Endometrium (tissue), 2 donors: ENCODE data around the gene MALT1.
"Not testable (repeated sequence)": the region's sequence is repeated elsewhere in the genome, so short reads cannot be mapped to it uniquely, and the experiment has no call there.

Experiments
- FAIRE-seq: peaks from 2 replicates; lab custom pipeline; 2012; peaks lifted over from hg19 to GRCh38; lab: Jason Lieb, UNC
- donor health status: control.
- donor health status: control.

MALT1 gene

GRCh38 chr18:58772161-58772560 is 100.9 kb downstream of the MALT1 start:
- no peak for FAIRE-seq

GRCh38 chr18:58776084-58776483 is 104.8 kb downstream of the MALT1 start:
- no peak for FAIRE-seq

GRCh38 chr18:58776541-58776940 is 105.3 kb downstream of the MALT1 start:
- FAIRE-seq: not testable (repeated sequence)

GRCh38 chr18:58777471-58777870 is 106.2 kb downstream of the MALT1 start:
- FAIRE-seq: no peak

GRCh38 chr18:58779529-58779928 is 108.3 kb downstream of the MALT1 start:
- FAIRE-seq: no peak

- no peak for FAIRE-seq
Measured at GRCh38 chr18:58780045-58780444, 108.8 kb downstream of the MALT1 start.

GRCh38 chr18:58781627-58782194 is 110.4 kb downstream of the MALT1 start:
- peak; percentile 54 for FAIRE-seq

- FAIRE-seq: no peak
Measured at GRCh38 chr18:58784601-58785137, 113.4 kb downstream of the MALT1 start.

GRCh38 chr18:58785171-58785805 is 114.0 kb downstream of the MALT1 start:
- FAIRE-seq: no peak

- no peak for FAIRE-seq
Measured at GRCh38 chr18:58785870-58786269, 114.6 kb downstream of the MALT1 start.

- no peak for FAIRE-seq
Measured at GRCh38 chr18:58787536-58788149, 116.4 kb downstream of the MALT1 start.

- FAIRE-seq: no peak
Measured at GRCh38 chr18:58788470-58788869, 117.2 kb downstream of the MALT1 start.

- peak; percentile 76 for FAIRE-seq
Measured at GRCh38 chr18:58788971-58789875, 118.0 kb downstream of the MALT1 start.

- no peak for FAIRE-seq
Measured at GRCh38 chr18:58789876-58790240, 118.6 kb downstream of the MALT1 start.

- FAIRE-seq: no peak
Measured at GRCh38 chr18:58792086-58792485, 120.8 kb downstream of the MALT1 start.

- no peak for FAIRE-seq
Measured at GRCh38 chr18:58793361-58793760, 122.1 kb downstream of the MALT1 start.

GRCh38 chr18:58796220-58796619 is 125.0 kb downstream of the MALT1 start:
- FAIRE-seq: no peak

- no peak for FAIRE-seq
Measured at GRCh38 chr18:58800582-58800981, 129.3 kb downstream of the MALT1 start.

- no peak for FAIRE-seq
Measured at GRCh38 chr18:58802959-58803358, 131.7 kb downstream of the MALT1 start.

GRCh38 chr18:58803978-58804377 is 132.7 kb downstream of the MALT1 start:
- FAIRE-seq: no peak
